ENCODE results near the gene PPP2R5C. TPM values are rescaled to one million over a fixed set of nuclear protein-coding genes. Genes with fewer than 3 reads are reported as not detected.

The PPP2R5C gene
- total and polyA plus RNA-seq, 7 experiments from 2014 or later = 155 to 449 (median 382) TPM

- Mint-ChIP-seq H3K4me1 (peaks cover 7 to 22% (median 13%) of the 10 kb centered on the region in 7 donors), H3K9me3 (peaks cover 0 to 4% (median 0%) of the 10 kb centered on the region in 11 donors), H3K4me3 (no peak overlapping the region), H3K36me3 (peaks cover 15 to 65% (median 36%) of the 10 kb centered on the region in 5 donors), H3K27me3 (no peaks in the 10 kb centered on the region), H3K27ac (peak overlapping the region in 1 of 9 donors; percentile 69)
- H3K27ac ChIP-seq (ENCODE audit: low read depth, low read length) = no peak overlapping the region
- DNase-seq (no peak), ATAC-seq (no peak)
- peaks cover 27 to 87% (median 45%) of the 10 kb centered on the region in 3 experiments for H3K36me3 ChIP-seq (ENCODE audit: control insufficient read depth in 2 of 3, insufficient read depth in 3 of 3, low read length in 3 of 3)
- POLR2A ChIA-PET = no interaction called here
- H3K27me3 ChIP-seq (ENCODE audit: control insufficient read depth in 2 of 2, insufficient read depth in 2 of 2, low read length in 2 of 2) = no peaks in the 10 kb centered on the region
- H3K9me3 ChIP-seq (ENCODE audit: control insufficient read depth in 2 of 3, low read length in 3 of 3) = no peaks in the 10 kb centered on the region
- no peak overlapping the region for H3K4me3 ChIP-seq (ENCODE audit: low read length)
- peaks cover 0 to 4% of the 10 kb centered on the region in 2 donors for H3K4me1 ChIP-seq (ENCODE audit: control insufficient read depth in 2 of 2, insufficient read depth in 2 of 2, low read length in 2 of 2)
- intact Hi-C loops (cut with micrococcal nuclease) = loop anchor here in 1 of 2 donors (5.0 kb wide), 1 partner anchor 33 kb away; no protein-coding TSS in a partner anchor
- CTCF ChIA-PET = no interaction called here
Measured at GRCh38 chr14:101884934-101885576, 123.5 kb downstream of the PPP2R5C start.

- no peaks in the 10 kb centered on the region for H3K27me3 ChIP-seq (ENCODE audit: control insufficient read depth in 2 of 2, insufficient read depth in 2 of 2, low read length in 2 of 2)
- no peak overlapping the region for H3K4me3 ChIP-seq (ENCODE audit: low read length)
- POLR2A ChIA-PET = no interaction called here
- intact Hi-C loops (cut with micrococcal nuclease) = loop anchor here in 1 of 2 donors (5.0 kb wide), 1 partner anchor 35 kb away; no protein-coding TSS in a partner anchor
- no peak overlapping the region for H3K27ac ChIP-seq (ENCODE audit: low read depth, low read length)
- Mint-ChIP-seq H3K4me3 (no peak overlapping the region), H3K36me3 (peaks cover 8 to 61% (median 29%) of the 10 kb centered on the region in 5 donors), H3K27ac (peak overlapping the region in 1 of 9 donors; percentile 21), H3K27me3 (no peaks in the 10 kb centered on the region), H3K9me3 (peaks cover 0 to 3% (median 0%) of the 10 kb centered on the region in 11 donors), H3K4me1 (peaks cover 0 to 7% (median 1%) of the 10 kb centered on the region in 7 donors)
- ATAC-seq (no peak), DNase-seq (no peak)
- no peaks in the 10 kb centered on the region for H3K9me3 ChIP-seq (ENCODE audit: control insufficient read depth in 2 of 3, low read length in 3 of 3)
- CTCF ChIA-PET = interaction anchor here (0.6 to 1.5 kb wide), 3 partner anchors 15 to 116 kb away, joined by 3 to 5 read pairs (median 4); no protein-coding TSS in a partner anchor
- H3K36me3 ChIP-seq (ENCODE audit: control insufficient read depth in 2 of 3, insufficient read depth in 3 of 3, low read length in 3 of 3) = peaks cover 26 to 89% (median 50%) of the 10 kb centered on the region in 3 experiments
- H3K4me1 ChIP-seq (ENCODE audit: control insufficient read depth in 2 of 2, insufficient read depth in 2 of 2, low read length in 2 of 2) = no peaks in the 10 kb centered on the region
Measured at GRCh38 chr14:101887219-101887618, 125.7 kb downstream of the PPP2R5C start.

GRCh38 chr14:101888182-101888581 lies 126.7 kb downstream of the PPP2R5C start:
- Histone ChIP-seq H3K4me1 (ENCODE audit: control insufficient read depth in 2 of 2, insufficient read depth in 2 of 2, low read length in 2 of 2) (no peaks in the 10 kb centered on the region), H3K9me3 (ENCODE audit: control insufficient read depth in 2 of 3, low read length in 3 of 3) (no peaks in the 10 kb centered on the region), H3K4me3 (ENCODE audit: low read length) (no peak overlapping the region), H3K36me3 (ENCODE audit: control insufficient read depth in 2 of 3, insufficient read depth in 3 of 3, low read length in 3 of 3) (peaks cover 33 to 90% (median 53%) of the 10 kb centered on the region in 3 experiments), H3K27me3 (ENCODE audit: control insufficient read depth in 2 of 2, insufficient read depth in 2 of 2, low read length in 2 of 2) (no peaks in the 10 kb centered on the region), H3K27ac (ENCODE audit: low read depth, low read length) (no peak overlapping the region)
- Mint-ChIP-seq H3K36me3 (peaks cover 8 to 60% (median 32%) of the 10 kb centered on the region in 5 donors), H3K4me1 (peaks cover 0 to 7% (median 0%) of the 10 kb centered on the region in 7 donors), H3K27ac (peak overlapping the region in 2 of 9 donors; percentile 25 to 54), H3K4me3 (no peak overlapping the region), H3K27me3 (no peaks in the 10 kb centered on the region), H3K9me3 (peaks cover 0 to 3% (median 0%) of the 10 kb centered on the region in 11 donors)
- DNase-seq (no peak), ATAC-seq (no peak)
- intact Hi-C loops (cut with micrococcal nuclease) = loop anchor here in 1 of 2 donors (5.0 kb wide), 1 partner anchor 36 kb away; no protein-coding TSS in a partner anchor
- ChIA-PET POLR2A (no interaction called here), CTCF (interaction anchor here (1.1 to 1.5 kb wide), 2 partner anchors 117 to 181 kb away, joined by 3 to 5 read pairs; no protein-coding TSS in a partner anchor)

- DNase-seq (no peak), ATAC-seq (no peak)
- Mint-ChIP-seq H3K27me3 (no peaks in the 10 kb centered on the region), H3K4me1 (peaks cover 0 to 5% (median 0%) of the 10 kb centered on the region in 7 donors), H3K9me3 (peaks cover 0 to 3% (median 0%) of the 10 kb centered on the region in 11 donors), H3K27ac (peak overlapping the region in 6 of 9 donors; percentile 19 to 82 (median 48)), H3K36me3 (peaks cover 3 to 58% (median 28%) of the 10 kb centered on the region in 5 donors), H3K4me3 (no peak overlapping the region)
- no peaks in the 10 kb centered on the region for H3K4me1 ChIP-seq (ENCODE audit: control insufficient read depth in 2 of 2, insufficient read depth in 2 of 2, low read length in 2 of 2)
- no peak overlapping the region for H3K27ac ChIP-seq (ENCODE audit: low read depth, low read length)
- H3K27me3 ChIP-seq (ENCODE audit: control insufficient read depth in 2 of 2, insufficient read depth in 2 of 2, low read length in 2 of 2) = no peaks in the 10 kb centered on the region
- intact Hi-C loops (cut with micrococcal nuclease) = loop anchor here in 1 of 2 donors (5.0 kb wide), 1 partner anchor 37 kb away; no protein-coding TSS in a partner anchor
- CTCF ChIA-PET = no interaction called here
- no peaks in the 10 kb centered on the region for H3K9me3 ChIP-seq (ENCODE audit: control insufficient read depth in 2 of 3, low read length in 3 of 3)
- POLR2A ChIA-PET = interaction anchor here (0.5 kb wide), 1 partner anchor 799 kb away, joined by 3 read pairs; no protein-coding TSS in a partner anchor
- H3K36me3 ChIP-seq (ENCODE audit: control insufficient read depth in 2 of 3, insufficient read depth in 3 of 3, low read length in 3 of 3) = peaks cover 35 to 89% (median 51%) of the 10 kb centered on the region in 3 experiments
- H3K4me3 ChIP-seq (ENCODE audit: low read length) = no peak overlapping the region
Measured at GRCh38 chr14:101889366-101889765, 127.9 kb downstream of the PPP2R5C start.

- POLR2A ChIA-PET = interaction anchor here (0.6 kb wide), 1 partner anchor 10 kb away, joined by 4 read pairs; no protein-coding TSS in a partner anchor
- peak in 3 of 9 donors; percentile 12 to 26 (median 16) for DNase-seq
- ATAC-seq = no peak
- H3K4me1 ChIP-seq (ENCODE audit: control insufficient read depth in 2 of 2, insufficient read depth in 2 of 2, low read length in 2 of 2) = no peaks in the 10 kb centered on the region
- no peak overlapping the region for H3K4me3 ChIP-seq (ENCODE audit: low read length)
- Mint-ChIP-seq H3K27ac (peak overlapping the region in 7 of 9 donors; percentile 7 to 68 (median 54)), H3K4me3 (no peak overlapping the region), H3K36me3 (peaks cover 3 to 59% (median 30%) of the 10 kb centered on the region in 5 donors), H3K9me3 (peaks cover 0 to 3% (median 0%) of the 10 kb centered on the region in 11 donors), H3K27me3 (no peaks in the 10 kb centered on the region), H3K4me1 (peaks cover 0 to 5% (median 0%) of the 10 kb centered on the region in 7 donors)
- CTCF ChIA-PET = no interaction called here
- H3K27ac ChIP-seq (ENCODE audit: low read depth, low read length) = no peak overlapping the region
- H3K27me3 ChIP-seq (ENCODE audit: control insufficient read depth in 2 of 2, insufficient read depth in 2 of 2, low read length in 2 of 2) = no peaks in the 10 kb centered on the region
- intact Hi-C loops (cut with micrococcal nuclease) = loop anchor here in 1 of 2 donors (2.0 to 5.0 kb wide), 3 partner anchors 38 to 183 kb away; no protein-coding TSS in a partner anchor
- peaks cover 38 to 89% (median 47%) of the 10 kb centered on the region in 3 experiments for H3K36me3 ChIP-seq (ENCODE audit: control insufficient read depth in 2 of 3, insufficient read depth in 3 of 3, low read length in 3 of 3)
- no peaks in the 10 kb centered on the region for H3K9me3 ChIP-seq (ENCODE audit: control insufficient read depth in 2 of 3, low read length in 3 of 3)
Measured at GRCh38 chr14:101889898-101890297, 128.4 kb downstream of the PPP2R5C start.

- Histone ChIP-seq H3K27me3 (ENCODE audit: control insufficient read depth in 2 of 2, insufficient read depth in 2 of 2, low read length in 2 of 2) (no peaks in the 10 kb centered on the region), H3K4me1 (ENCODE audit: control insufficient read depth in 2 of 2, insufficient read depth in 2 of 2, low read length in 2 of 2) (no peaks in the 10 kb centered on the region), H3K27ac (ENCODE audit: low read depth, low read length) (no peak overlapping the region), H3K4me3 (ENCODE audit: low read length) (no peak overlapping the region), H3K36me3 (ENCODE audit: control insufficient read depth in 2 of 3, insufficient read depth in 3 of 3, low read length in 3 of 3) (peaks cover 35 to 84% (median 44%) of the 10 kb centered on the region in 3 experiments), H3K9me3 (ENCODE audit: control insufficient read depth in 2 of 3, low read length in 3 of 3) (no peaks in the 10 kb centered on the region)
- Mint-ChIP-seq H3K9me3 (no peaks in the 10 kb centered on the region), H3K27ac (peak overlapping the region in 3 of 9 donors; percentile 46 to 77 (median 52)), H3K4me1 (peaks cover 0 to 5% (median 0%) of the 10 kb centered on the region in 7 donors), H3K4me3 (no peak overlapping the region), H3K36me3 (peaks cover 7 to 51% (median 27%) of the 10 kb centered on the region in 5 donors), H3K27me3 (no peaks in the 10 kb centered on the region)
- ChIA-PET POLR2A (no interaction called here), CTCF (interaction anchor here (0.6 to 1.4 kb wide), 2 partner anchors 120 to 157 kb away, joined by 3 to 4 read pairs; no protein-coding TSS in a partner anchor)
- DNase-seq (no peak), ATAC-seq (no peak)
- intact Hi-C loops (cut with micrococcal nuclease) = loop anchor here in 1 of 2 donors (2.0 to 5.0 kb wide), 2 partner anchors 119 to 185 kb away; no protein-coding TSS in a partner anchor
Measured at GRCh38 chr14:101891471-101891870, 130.0 kb downstream of the PPP2R5C start.

All from naive thymus-derived CD4-positive, alpha-beta T cell (primary cell).